Stimulated activated CD4-positive, alpha-beta T cell treated with anti-CD3 and anti-CD28 coated beads, Interleukin-15, amount 100 ng/mL, for 1 hour (primary cell): ENCODE measurements around the gene PLEKHG4B.

ENCODE experiments used
- DNase-seq, 2 donors: peaks; one replicate each; pipeline ENCODE4 v3.0.0-alpha.2; 2020; ENCODE audit warnings: low read depth in 1 of 2, low spot score in 1 of 2

Gene PLEKHG4B

GRCh38 chr5:128446-128845, 36.5 kb downstream of the PLEKHG4B start:
- no peak for DNase-seq

GRCh38 chr5:129148-129547, 37.2 kb downstream of the PLEKHG4B start:
- DNase-seq, result no peak

- no peak for DNase-seq
These were observed 37.9 kb downstream of the PLEKHG4B start for GRCh38 chr5:129820-130219.

- DNase-seq, result no peak
These were observed 38.7 kb downstream of the PLEKHG4B start for GRCh38 chr5:130601-131131.

GRCh38 chr5:136901-137300, 44.9 kb downstream of the PLEKHG4B start:
- no peak for DNase-seq

GRCh38 chr5:137741-138140, 45.8 kb downstream of the PLEKHG4B start:
- no peak for DNase-seq

GRCh38 chr5:138936-139335, 47.0 kb downstream of the PLEKHG4B start:
- DNase-seq, result no peak

GRCh38 chr5:139579-140442, 47.8 kb downstream of the PLEKHG4B start:
- DNase-seq, result no peak

- no peak for DNase-seq
These were observed 48.5 kb downstream of the PLEKHG4B start for GRCh38 chr5:140443-140829.

GRCh38 chr5:141211-141610, 49.2 kb downstream of the PLEKHG4B start:
- DNase-seq, result no peak

- no peak for DNase-seq
These were observed 49.8 kb downstream of the PLEKHG4B start for GRCh38 chr5:141761-142160.

- DNase-seq, result no peak
These were observed 50.4 kb downstream of the PLEKHG4B start for GRCh38 chr5:142246-142810.

- no peak for DNase-seq
These were observed 51.1 kb downstream of the PLEKHG4B start for GRCh38 chr5:143041-143440.

GRCh38 chr5:144941-145340, 53.0 kb downstream of the PLEKHG4B start:
- DNase-seq, result no peak

GRCh38 chr5:145585-146323, 53.8 kb downstream of the PLEKHG4B start:
- DNase-seq, result no peak

- no peak for DNase-seq
These were observed 55.8 kb downstream of the PLEKHG4B start for GRCh38 chr5:147751-148150.

- DNase-seq, result no peak
These were observed 57.9 kb downstream of the PLEKHG4B start for GRCh38 chr5:149745-150485.

- no peak for DNase-seq
These were observed 58.8 kb downstream of the PLEKHG4B start for GRCh38 chr5:150746-151145.

- no peak for DNase-seq
These were observed 60.1 kb downstream of the PLEKHG4B start for GRCh38 chr5:152077-152476.

- no peak for DNase-seq
These were observed 61.3 kb downstream of the PLEKHG4B start for GRCh38 chr5:153256-153655.

GRCh38 chr5:154236-154635, 62.3 kb downstream of the PLEKHG4B start:
- no peak for DNase-seq
